Progenitor cell of endocrine pancreas (in vitro differentiated cells): ENCODE data around the gene MACROD2. TPM values are rescaled to one million over a fixed set of nuclear protein-coding genes. Genes with fewer than 3 reads are reported as not detected.

ENCODE experiments used
- DNase-seq: peaks from one replicate; pipeline ENCODE4 v3.0.0; 2021; ENCODE audit warnings: low spot score; ENCODE audit not compliant: unreplicated experiment
- H3K27ac Mint-ChIP-seq: 2 replicates; pipeline ENCODE4 v1.8.0; 2021; ENCODE audit warnings: mild to moderate bottlenecking, moderate library complexity, mixed read lengths
- H3K27me3 Mint-ChIP-seq: 2 replicates; pipeline ENCODE4 v1.8.0; 2021; ENCODE audit warnings: mixed read lengths
- H3K36me3 Mint-ChIP-seq: 2 replicates; pipeline ENCODE4 v1.8.0; 2022; ENCODE audit warnings: mixed read lengths; ENCODE audit not compliant: insufficient read depth
- H3K4me1 Mint-ChIP-seq: 2 replicates; pipeline ENCODE4 v1.8.0; 2021; ENCODE audit warnings: low read depth, mixed read lengths
- H3K4me3 Mint-ChIP-seq: 2 replicates; pipeline ENCODE4 v1.8.0; 2021; ENCODE audit warnings: low read depth, mild to moderate bottlenecking, moderate library complexity, mixed read lengths
- H3K9me3 Mint-ChIP-seq: 2 replicates; pipeline ENCODE4 v1.8.0; 2021; ENCODE audit warnings: low read depth, mixed read lengths
- CTCF ChIP-seq: fragments of 200-600 bp; sonication (generic); IDR thresholded peaks from one replicate; pipeline ENCODE4 v1.5.0; 2021; ENCODE audit warnings: antibody characterized with exemption, mild to moderate bottlenecking; ENCODE audit not compliant: unreplicated experiment
- total RNA-seq: library from RNA; stranded (reverse); gene quantifications from 2 replicates; pipeline ENCODE4 v1.2.1, GENCODE V29; 2021

The MACROD2 gene
- total RNA-seq, 1 donor from 2014 or later = 7.6 TPM

- DNase-seq = no peak
- Mint-ChIP-seq H3K27me3 (peaks cover 2% of the 10 kb centered on the region), H3K4me3 (no peak overlapping the region), H3K27ac (no peak overlapping the region), H3K9me3 (peaks cover 20% of the 10 kb centered on the region), H3K36me3 (peaks cover 1% of the 10 kb centered on the region), H3K4me1 (peaks cover 10% of the 10 kb centered on the region)
- no peak for TF ChIP-seq CTCF
Observed at GRCh38 chr20:14510341-14510740, 515.0 kb downstream of the MACROD2 start.

- no peak for TF ChIP-seq CTCF
- no peak overlapping the region for H3K4me3 Mint-ChIP-seq
- H3K27ac Mint-ChIP-seq = no peak overlapping the region
- peaks cover 2% of the 10 kb centered on the region for H3K27me3 Mint-ChIP-seq
- no peak for DNase-seq
- peaks cover 3% of the 10 kb centered on the region for H3K36me3 Mint-ChIP-seq
- H3K4me1 Mint-ChIP-seq = peaks cover 5% of the 10 kb centered on the region
- peaks cover 12% of the 10 kb centered on the region for H3K9me3 Mint-ChIP-seq
Observed at GRCh38 chr20:14512839-14513238, 517.5 kb downstream of the MACROD2 start.

- DNase-seq = no peak
- Mint-ChIP-seq H3K4me1 (peaks cover 18% of the 10 kb centered on the region), H3K9me3 (peaks cover 7% of the 10 kb centered on the region), H3K4me3 (no peak overlapping the region), H3K36me3 (peaks cover 1% of the 10 kb centered on the region), H3K27ac (no peak overlapping the region), H3K27me3 (no peaks in the 10 kb centered on the region)
- TF ChIP-seq CTCF = no peak
Observed at GRCh38 chr20:14518648-14519047, 523.3 kb downstream of the MACROD2 start.

GRCh38 chr20:14521016-14521415 is 525.7 kb downstream of the MACROD2 start:
- no peaks in the 10 kb centered on the region for H3K27me3 Mint-ChIP-seq
- H3K4me1 Mint-ChIP-seq = peaks cover 18% of the 10 kb centered on the region
- H3K36me3 Mint-ChIP-seq = no peaks in the 10 kb centered on the region
- H3K27ac Mint-ChIP-seq = no peak overlapping the region
- no peak for TF ChIP-seq CTCF
- H3K4me3 Mint-ChIP-seq = no peak overlapping the region
- no peak for DNase-seq
- H3K9me3 Mint-ChIP-seq = peaks cover 4% of the 10 kb centered on the region

- Mint-ChIP-seq H3K4me3 (no peak overlapping the region), H3K27ac (no peak overlapping the region), H3K36me3 (no peaks in the 10 kb centered on the region), H3K9me3 (peaks cover 4% of the 10 kb centered on the region), H3K4me1 (peaks cover 18% of the 10 kb centered on the region), H3K27me3 (no peaks in the 10 kb centered on the region)
- DNase-seq = no peak
- TF ChIP-seq CTCF = no peak
Observed at GRCh38 chr20:14521436-14521835, 526.1 kb downstream of the MACROD2 start.
